ENCODE measurements around the gene CNTNAP2.

CNTNAP2 gene

GRCh38 chr7:146948703-146949102 is 832.1 kb downstream of the CNTNAP2 start:
- no peaks in the 10 kb centered on the region for H3K79me2 ChIP-seq (ENCODE audit: insufficient read depth, low read length)
- DNase-seq: no peak
- no peaks in the 10 kb centered on the region for H4K20me1 ChIP-seq (ENCODE audit: insufficient read depth, low read length)
- H3K9me3 ChIP-seq (ENCODE audit: insufficient read depth, low read length, severe bottlenecking): no peaks in the 10 kb centered on the region
- no peaks in the 10 kb centered on the region for H3K4me1 ChIP-seq (ENCODE audit: insufficient read depth, low read length)
- no peak for ATAC-seq (ENCODE audit: insufficient read depth, low read depth)
- H3K27ac ChIP-seq (ENCODE audit: low read length): no peak overlapping the region
- no peaks in the 10 kb centered on the region for H3K36me3 ChIP-seq (ENCODE audit: insufficient read depth, low read length)
- no peaks in the 10 kb centered on the region for H3K27me3 ChIP-seq (ENCODE audit: insufficient read depth, low read length, poor library complexity)
- no peak overlapping the region for H2AFZ ChIP-seq (ENCODE audit: low read depth, low read length)
- H3K4me2 ChIP-seq (ENCODE audit: insufficient read depth, low read length): no peak overlapping the region
- no peak overlapping the region for H3K9ac ChIP-seq (ENCODE audit: low read depth, low read length)
- H3K4me3 ChIP-seq (ENCODE audit: low read depth in 1 of 2, low read length in 2 of 2): no peak overlapping the region
- TF ChIP-seq CTCF (IDR thresholded peaks at IDR 0.05; ENCODE audit: borderline replicate concordance, extremely low read depth, low read length, poor library complexity, severe bottlenecking) (no peak), EZH2 (IDR thresholded peaks at IDR 0.05; ENCODE audit: borderline replicate concordance, low read depth, low read length, severe bottlenecking) (no peak)

GRCh38 chr7:146956321-146956720 is 839.7 kb downstream of the CNTNAP2 start:
- Histone ChIP-seq H2AFZ (ENCODE audit: low read depth, low read length) (no peak overlapping the region), H3K4me3 (ENCODE audit: low read depth in 1 of 2, low read length in 2 of 2) (no peak overlapping the region), H3K27me3 (ENCODE audit: insufficient read depth, low read length, poor library complexity) (no peaks in the 10 kb centered on the region), H3K36me3 (ENCODE audit: insufficient read depth, low read length) (no peaks in the 10 kb centered on the region), H3K79me2 (ENCODE audit: insufficient read depth, low read length) (no peaks in the 10 kb centered on the region), H3K27ac (ENCODE audit: low read length) (no peak overlapping the region), H3K4me1 (ENCODE audit: insufficient read depth, low read length) (no peaks in the 10 kb centered on the region), H4K20me1 (ENCODE audit: insufficient read depth, low read length) (no peaks in the 10 kb centered on the region), H3K9me3 (ENCODE audit: insufficient read depth, low read length, severe bottlenecking) (no peaks in the 10 kb centered on the region), H3K9ac (ENCODE audit: low read depth, low read length) (no peak overlapping the region), H3K4me2 (ENCODE audit: insufficient read depth, low read length) (no peak overlapping the region)
- no peak for DNase-seq
- TF ChIP-seq EZH2 (IDR thresholded peaks at IDR 0.05; ENCODE audit: borderline replicate concordance, low read depth, low read length, severe bottlenecking) (no peak), CTCF (IDR thresholded peaks at IDR 0.05; ENCODE audit: borderline replicate concordance, extremely low read depth, low read length, poor library complexity, severe bottlenecking) (no peak)
- ATAC-seq (ENCODE audit: insufficient read depth, low read depth): no peak

- no peaks in the 10 kb centered on the region for H3K36me3 ChIP-seq (ENCODE audit: insufficient read depth, low read length)
- H3K9ac ChIP-seq (ENCODE audit: low read depth, low read length): no peak overlapping the region
- H3K4me2 ChIP-seq (ENCODE audit: insufficient read depth, low read length): no peak overlapping the region
- no peaks in the 10 kb centered on the region for H3K27me3 ChIP-seq (ENCODE audit: insufficient read depth, low read length, poor library complexity)
- TF ChIP-seq EZH2 (IDR thresholded peaks at IDR 0.05; ENCODE audit: borderline replicate concordance, low read depth, low read length, severe bottlenecking) (no peak), CTCF (IDR thresholded peaks at IDR 0.05; ENCODE audit: borderline replicate concordance, extremely low read depth, low read length, poor library complexity, severe bottlenecking) (no peak)
- no peak overlapping the region for H3K4me3 ChIP-seq (ENCODE audit: low read depth in 1 of 2, low read length in 2 of 2)
- no peak overlapping the region for H3K27ac ChIP-seq (ENCODE audit: low read length)
- H2AFZ ChIP-seq (ENCODE audit: low read depth, low read length): no peak overlapping the region
- DNase-seq (no peak), ATAC-seq (ENCODE audit: insufficient read depth, low read depth) (no peak)
- H3K9me3 ChIP-seq (ENCODE audit: insufficient read depth, low read length, severe bottlenecking): no peaks in the 10 kb centered on the region
- H4K20me1 ChIP-seq (ENCODE audit: insufficient read depth, low read length): no peaks in the 10 kb centered on the region
- no peaks in the 10 kb centered on the region for H3K79me2 ChIP-seq (ENCODE audit: insufficient read depth, low read length)
- H3K4me1 ChIP-seq (ENCODE audit: insufficient read depth, low read length): no peaks in the 10 kb centered on the region
Measured at GRCh38 chr7:146956853-146957252, 840.3 kb downstream of the CNTNAP2 start.
